ENCODE measurements around the gene SYP.
A peak's percentile ranks its signal among the peaks of the same experiment; 100 is the strongest.
"Not testable (repeated sequence)": the region's sequence is repeated elsewhere in the genome, so short reads cannot be mapped to it uniquely, and the experiment has no call there.

The SYP gene

GRCh38 chrX:49157194-49157593 is 42.8 kb downstream of the SYP start:
- DNase-seq (ENCODE audit: low read depth, low spot score): no peak
- Histone ChIP-seq H3K27ac (ENCODE audit: low read length) (no peak overlapping the region), H3K4me3 (ENCODE audit: low read length) (peak overlapping the region; percentile 25; the same call in 1 of the 2 replicates), H3K27me3 (ENCODE audit: control insufficient read depth, insufficient read depth, low read length) (peaks cover 3% of the 10 kb centered on the region; the same call in 1 of the 2 replicates), H3K36me3 (ENCODE audit: control insufficient read depth, insufficient read depth, low read length) (no peaks in the 10 kb centered on the region), H3K4me1 (ENCODE audit: control insufficient read depth, insufficient read depth, low read length) (no peaks in the 10 kb centered on the region), H3K9me3 (ENCODE audit: control insufficient read depth, insufficient read depth, low read length) (no peaks in the 10 kb centered on the region)
- WGBS (ENCODE audit: insufficient coverage, insufficient read length): no CpG with 5 or more reads among the region's 25 CpGs

GRCh38 chrX:49155900-49156837 is 43.8 kb downstream of the SYP start:
- DNase-seq (ENCODE audit: low read depth, low spot score): no peak
- H3K36me3 ChIP-seq (ENCODE audit: control insufficient read depth, insufficient read depth, low read length): no peaks in the 10 kb centered on the region
- H3K9me3 ChIP-seq (ENCODE audit: control insufficient read depth, insufficient read depth, low read length): no peaks in the 10 kb centered on the region
- no peaks in the 10 kb centered on the region for H3K4me1 ChIP-seq (ENCODE audit: control insufficient read depth, insufficient read depth, low read length)
- H3K4me3 ChIP-seq (ENCODE audit: low read length): peak overlapping the region; percentile 43; the same call in 1 of the 2 replicates
- no CpG with 5 or more reads among the region's 65 CpGs for WGBS (ENCODE audit: insufficient coverage, insufficient read length)
- H3K27me3 ChIP-seq (ENCODE audit: control insufficient read depth, insufficient read depth, low read length): peaks cover 3% of the 10 kb centered on the region; the same call in 1 of the 2 replicates
- H3K27ac ChIP-seq (ENCODE audit: low read length): no peak overlapping the region

GRCh38 chrX:49155243-49155899 is 44.6 kb downstream of the SYP start:
- H3K4me3 ChIP-seq (ENCODE audit: low read length): peak overlapping the region; percentile 30; the same call in 1 of the 2 replicates
- no CpG with 5 or more reads among the region's 18 CpGs for WGBS (ENCODE audit: insufficient coverage, insufficient read length)
- no peak for DNase-seq (ENCODE audit: low read depth, low spot score)

GRCh38 chrX:49153467-49153866 is 46.5 kb downstream of the SYP start:
- Histone ChIP-seq H3K36me3 (ENCODE audit: control insufficient read depth, insufficient read depth, low read length) (no peaks in the 10 kb centered on the region), H3K27ac (ENCODE audit: low read length) (no peak overlapping the region), H3K9me3 (ENCODE audit: control insufficient read depth, insufficient read depth, low read length) (no peaks in the 10 kb centered on the region), H3K27me3 (ENCODE audit: control insufficient read depth, insufficient read depth, low read length) (peaks cover 1% of the 10 kb centered on the region; the same call in 1 of the 2 replicates), H3K4me3 (ENCODE audit: low read length) (no peak overlapping the region), H3K4me1 (ENCODE audit: control insufficient read depth, insufficient read depth, low read length) (no peaks in the 10 kb centered on the region)
- DNase-seq (ENCODE audit: low read depth, low spot score): no peak
- WGBS (ENCODE audit: insufficient coverage, insufficient read length): no CpG with 5 or more reads among the region's 1 CpG

More at GRCh38 chrX:49155243-49155899, 44.6 kb downstream of the SYP start:
- Histone ChIP-seq H3K27ac (ENCODE audit: low read length) (no peak overlapping the region), H3K4me1 (ENCODE audit: control insufficient read depth, insufficient read depth, low read length) (no peaks in the 10 kb centered on the region), H3K36me3 (ENCODE audit: control insufficient read depth, insufficient read depth, low read length) (no peaks in the 10 kb centered on the region), H3K27me3 (ENCODE audit: control insufficient read depth, insufficient read depth, low read length) (peaks cover 3% of the 10 kb centered on the region; the same call in 1 of the 2 replicates), H3K9me3 (ENCODE audit: control insufficient read depth, insufficient read depth, low read length) (no peaks in the 10 kb centered on the region)

GRCh38 chrX:49149291-49149690 is 50.7 kb downstream of the SYP start:
- not testable (repeated sequence) for H3K36me3 ChIP-seq (ENCODE audit: control insufficient read depth, insufficient read depth, low read length); H3K9me3 ChIP-seq (ENCODE audit: control insufficient read depth, insufficient read depth, low read length); H3K27ac ChIP-seq (ENCODE audit: low read length); H3K4me3 ChIP-seq (ENCODE audit: low read length); H3K4me1 ChIP-seq (ENCODE audit: control insufficient read depth, insufficient read depth, low read length); H3K27me3 ChIP-seq (ENCODE audit: control insufficient read depth, insufficient read depth, low read length); DNase-seq (ENCODE audit: low read depth, low spot score)
- WGBS (ENCODE audit: insufficient coverage, insufficient read length): no CpG with 5 or more reads among the region's 14 CpGs

GRCh38 chrX:49148390-49149100 is 51.4 kb downstream of the SYP start:
- H3K9me3 ChIP-seq (ENCODE audit: control insufficient read depth, insufficient read depth, low read length); DNase-seq (ENCODE audit: low read depth, low spot score); H3K4me1 ChIP-seq (ENCODE audit: control insufficient read depth, insufficient read depth, low read length); H3K27me3 ChIP-seq (ENCODE audit: control insufficient read depth, insufficient read depth, low read length); H3K36me3 ChIP-seq (ENCODE audit: control insufficient read depth, insufficient read depth, low read length); H3K27ac ChIP-seq (ENCODE audit: low read length); H3K4me3 ChIP-seq (ENCODE audit: low read length): not testable (repeated sequence)
- no CpG with 5 or more reads among the region's 21 CpGs for WGBS (ENCODE audit: insufficient coverage, insufficient read length)

- Histone ChIP-seq H3K36me3 (ENCODE audit: control insufficient read depth, insufficient read depth, low read length) (no peaks in the 10 kb centered on the region), H3K4me3 (ENCODE audit: low read length) (no peak overlapping the region), H3K27me3 (ENCODE audit: control insufficient read depth, insufficient read depth, low read length) (no peaks in the 10 kb centered on the region), H3K27ac (ENCODE audit: low read length) (no peak overlapping the region), H3K9me3 (ENCODE audit: control insufficient read depth, insufficient read depth, low read length) (no peaks in the 10 kb centered on the region), H3K4me1 (ENCODE audit: control insufficient read depth, insufficient read depth, low read length) (no peaks in the 10 kb centered on the region)
- WGBS (ENCODE audit: insufficient coverage, insufficient read length): no CpG with 5 or more reads among the region's 13 CpGs
- no peak for DNase-seq (ENCODE audit: low read depth, low spot score)
Measured at GRCh38 chrX:49147936-49148335, 52.1 kb downstream of the SYP start.

- WGBS (ENCODE audit: insufficient coverage, insufficient read length): no CpG with 5 or more reads among the region's 8 CpGs
- no peak overlapping the region for H3K27ac ChIP-seq (ENCODE audit: low read length)
- H3K4me1 ChIP-seq (ENCODE audit: control insufficient read depth, insufficient read depth, low read length): no peaks in the 10 kb centered on the region
- H3K27me3 ChIP-seq (ENCODE audit: control insufficient read depth, insufficient read depth, low read length): no peaks in the 10 kb centered on the region
- H3K4me3 ChIP-seq (ENCODE audit: low read length): no peak overlapping the region
- no peaks in the 10 kb centered on the region for H3K9me3 ChIP-seq (ENCODE audit: control insufficient read depth, insufficient read depth, low read length)
- DNase-seq (ENCODE audit: low read depth, low spot score): no peak
- no peaks in the 10 kb centered on the region for H3K36me3 ChIP-seq (ENCODE audit: control insufficient read depth, insufficient read depth, low read length)
Measured at GRCh38 chrX:49147282-49147681, 52.7 kb downstream of the SYP start.

GRCh38 chrX:49143154-49143553 is 56.8 kb downstream of the SYP start:
- H3K27ac ChIP-seq (ENCODE audit: low read length); H3K4me1 ChIP-seq (ENCODE audit: control insufficient read depth, insufficient read depth, low read length); H3K27me3 ChIP-seq (ENCODE audit: control insufficient read depth, insufficient read depth, low read length); DNase-seq (ENCODE audit: low read depth, low spot score); H3K4me3 ChIP-seq (ENCODE audit: low read length); H3K36me3 ChIP-seq (ENCODE audit: control insufficient read depth, insufficient read depth, low read length); H3K9me3 ChIP-seq (ENCODE audit: control insufficient read depth, insufficient read depth, low read length): not testable (repeated sequence)
- no CpG with 5 or more reads among the region's 7 CpGs for WGBS (ENCODE audit: insufficient coverage, insufficient read length)

- not testable (repeated sequence) for H3K36me3 ChIP-seq (ENCODE audit: control insufficient read depth, insufficient read depth, low read length); H3K9me3 ChIP-seq (ENCODE audit: control insufficient read depth, insufficient read depth, low read length); H3K27me3 ChIP-seq (ENCODE audit: control insufficient read depth, insufficient read depth, low read length); H3K27ac ChIP-seq (ENCODE audit: low read length); H3K4me1 ChIP-seq (ENCODE audit: control insufficient read depth, insufficient read depth, low read length); DNase-seq (ENCODE audit: low read depth, low spot score); H3K4me3 ChIP-seq (ENCODE audit: low read length)
- no CpG with 5 or more reads among the region's 9 CpGs for WGBS (ENCODE audit: insufficient coverage, insufficient read length)
Measured at GRCh38 chrX:49142264-49142663, 57.7 kb downstream of the SYP start.
